Measurements from ENCODE around the gene FAM20B.
A peak's percentile ranks its signal among the peaks of the same experiment; 100 is the strongest.

The FAM20B gene

DNA sequence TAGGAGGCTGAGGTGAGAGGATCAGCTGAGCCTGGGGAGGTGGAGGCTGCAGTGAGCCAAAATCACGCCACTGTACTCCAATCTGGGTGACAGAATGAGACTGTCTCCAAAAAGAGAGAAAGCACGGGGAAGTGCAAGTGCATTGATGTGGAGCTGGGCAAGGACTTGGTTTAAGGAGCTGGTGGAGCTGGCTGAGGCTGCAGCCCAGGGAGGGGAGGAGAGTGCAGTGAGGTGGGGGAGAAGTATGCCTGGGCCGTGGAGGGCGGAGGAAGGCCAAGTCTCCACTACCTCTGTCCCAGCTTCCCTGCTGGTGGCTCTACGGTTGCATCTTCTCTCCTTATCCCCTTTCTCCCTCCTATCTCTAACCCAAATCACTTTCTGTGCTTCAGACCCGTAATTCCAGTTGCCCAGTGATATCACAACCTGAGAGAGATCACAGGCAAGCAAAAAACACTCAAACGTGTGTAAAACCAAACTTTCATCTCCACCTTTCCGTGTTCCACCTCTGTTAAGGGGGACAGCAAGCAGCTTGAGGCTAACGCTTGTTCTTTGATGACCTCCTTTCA, 67.3 kb downstream of the FAM20B start:
- DNase-seq (ENCODE audit: low read depth) = no peak

DNA sequence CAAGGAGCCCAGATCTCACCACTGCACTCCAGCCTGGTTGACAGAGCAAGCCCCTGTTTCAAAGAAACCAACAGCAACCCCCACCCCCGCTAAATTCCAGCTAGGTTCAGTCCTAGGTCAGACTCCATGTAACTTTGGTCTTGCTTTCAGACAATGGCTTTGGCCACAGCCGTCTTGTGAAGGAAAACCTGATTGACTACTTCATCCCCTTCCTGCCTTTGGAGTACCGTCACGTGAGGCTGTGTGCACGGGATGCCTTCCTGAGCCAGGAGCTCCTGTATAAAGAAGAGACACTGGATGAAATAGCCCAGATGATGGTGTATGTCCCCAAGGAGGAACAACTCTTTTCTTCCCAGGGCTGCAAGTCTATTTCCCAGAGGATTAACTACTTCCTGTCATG, 69.1 kb downstream of the FAM20B start:
- DNase-seq (ENCODE audit: low read depth) = no peak

DNA sequence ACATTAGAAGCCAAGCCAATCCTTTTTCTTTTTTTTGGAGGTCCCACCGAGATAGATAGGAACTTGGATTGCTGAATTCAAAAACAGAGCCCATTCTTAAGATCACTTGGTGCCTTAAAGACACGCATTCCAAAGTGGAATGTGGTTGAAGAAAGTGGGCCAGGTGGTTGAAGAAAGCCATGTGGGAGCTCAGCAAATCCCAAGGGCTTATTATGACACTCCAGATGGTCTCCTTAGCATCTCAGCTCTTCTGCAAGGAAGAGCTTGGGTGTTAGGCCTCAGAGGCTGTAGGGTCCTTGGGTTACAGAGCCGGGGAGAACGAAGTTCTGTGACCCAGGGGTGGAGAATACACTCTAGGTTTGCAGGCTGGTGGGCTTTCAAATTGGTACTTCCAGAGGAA, 69.7 kb downstream of the FAM20B start:
- peak; percentile 37 for DNase-seq (ENCODE audit: low read depth)

DNA sequence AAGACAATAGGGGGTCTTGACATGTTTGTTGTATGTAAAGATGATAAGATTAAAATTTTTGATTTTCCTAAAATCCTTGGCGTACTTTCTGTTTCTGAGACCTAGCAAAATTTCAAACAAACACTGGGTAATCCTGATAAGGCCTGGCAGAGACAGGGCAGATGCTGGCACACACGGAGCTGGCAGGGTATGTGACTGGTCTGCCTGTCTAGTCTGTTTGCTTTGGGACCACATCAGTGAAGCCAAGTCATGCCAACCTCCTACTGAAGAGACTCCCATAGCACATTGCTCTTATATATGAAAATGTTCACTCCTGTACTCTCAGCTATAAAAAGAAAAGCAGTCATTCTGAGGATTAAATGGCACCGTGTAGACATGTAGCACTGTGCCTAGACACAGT, 70.2 kb downstream of the FAM20B start:
- DNase-seq (ENCODE audit: low read depth) = no peak

GRCh38 chr1:179099891-179100290, 74.2 kb downstream of the FAM20B start:
- DNase-seq (ENCODE audit: low read depth) = no peak

- DNase-seq (ENCODE audit: low read depth) = no peak
Observed at GRCh38 chr1:179101566-179101965, 75.9 kb downstream of the FAM20B start.

- no peak for DNase-seq (ENCODE audit: low read depth)
Observed at GRCh38 chr1:179103999-179104398, 78.3 kb downstream of the FAM20B start.

GRCh38 chr1:179104611-179105250, 79.0 kb downstream of the FAM20B start:
- DNase-seq (ENCODE audit: low read depth) = no peak

DNA sequence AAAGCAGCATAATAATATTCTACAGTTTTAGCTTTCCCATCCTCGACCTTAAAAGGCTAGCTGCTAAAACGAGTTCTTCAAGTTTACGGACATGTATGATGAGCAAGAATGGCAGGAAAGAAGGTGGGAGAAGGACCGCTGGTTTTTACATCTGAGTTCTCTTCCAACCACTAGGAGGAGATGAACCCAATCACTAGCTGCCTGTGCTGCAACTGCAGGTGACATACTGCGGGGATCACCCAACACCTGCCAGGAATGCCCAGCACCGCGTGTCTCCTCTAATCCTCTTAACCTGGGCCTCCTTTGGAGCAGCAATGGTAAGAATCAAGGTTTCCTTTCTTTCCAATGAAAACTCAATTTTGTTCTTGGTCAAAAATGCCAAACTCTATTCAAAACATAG, 79.7 kb downstream of the FAM20B start:
- no peak for DNase-seq (ENCODE audit: low read depth)

GRCh38 chr1:179107706-179108629, 82.3 kb downstream of the FAM20B start:
- no peak for DNase-seq (ENCODE audit: low read depth)

- DNase-seq (ENCODE audit: low read depth) = no peak
Observed at GRCh38 chr1:179108644-179109043, 83.0 kb downstream of the FAM20B start.

GRCh38 chr1:179115181-179115580, 89.5 kb downstream of the FAM20B start:
- DNase-seq (ENCODE audit: low read depth) = no peak

GRCh38 chr1:179119513-179119912, 93.8 kb downstream of the FAM20B start:
- no peak for DNase-seq (ENCODE audit: low read depth)

GRCh38 chr1:179120736-179121135, 95.0 kb downstream of the FAM20B start:
- DNase-seq (ENCODE audit: low read depth) = no peak

DNA sequence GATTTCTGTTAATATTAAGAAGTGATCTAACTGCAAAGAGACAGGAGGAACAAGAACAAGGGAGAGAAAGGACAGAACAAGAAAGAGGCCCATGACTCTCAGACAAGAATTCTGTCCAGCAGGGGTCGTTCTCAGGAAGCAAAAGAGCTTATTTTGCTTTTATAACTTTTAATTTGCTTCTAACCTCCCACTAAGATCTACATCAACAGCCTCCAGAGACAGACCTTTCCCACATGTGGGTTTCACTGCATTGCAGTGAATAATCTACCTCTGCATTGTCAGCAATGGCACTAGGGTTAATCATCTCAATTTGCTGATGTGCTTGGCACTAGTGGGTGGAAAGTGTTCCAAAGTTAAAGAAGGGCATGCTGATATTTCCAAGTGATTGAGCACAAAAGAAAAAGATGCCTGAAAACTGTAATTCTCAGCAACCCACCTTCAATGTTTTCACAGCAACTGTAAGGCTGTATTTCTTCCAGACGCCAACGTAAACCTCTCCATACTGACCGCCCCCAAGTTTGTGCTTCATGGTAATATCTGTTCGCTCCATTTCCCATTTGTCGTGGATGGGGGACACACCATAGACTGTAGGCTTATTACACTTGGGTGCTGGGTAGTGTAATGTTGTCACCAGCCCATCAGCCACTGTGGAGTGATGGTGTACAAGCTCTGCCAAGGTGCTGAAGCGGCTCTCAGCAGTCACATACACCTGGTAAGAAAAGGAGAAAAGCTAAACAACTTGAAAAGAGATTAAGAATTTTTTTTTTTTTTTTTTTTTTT, 95.7 kb downstream of the FAM20B start:
- DNase-seq (ENCODE audit: low read depth) = peak; percentile 58

GRCh38 chr1:179124873-179125272, 99.2 kb downstream of the FAM20B start:
- DNase-seq (ENCODE audit: low read depth) = no peak
